Mesenchymal stem cell (in vitro differentiated cells and primary cell): ENCODE measurements around the gene FNDC3B.
A peak's percentile ranks its signal among the peaks of the same experiment; 100 is the strongest.

Experiments used
- DNase-seq: peaks from one replicate; pipeline ENCODE4 v3.0.0-alpha.2; 2013
- H2AFZ ChIP-seq: one replicate; pipeline ENCODE4 v1.6.1; 2013; ENCODE audit warnings: low read depth, mild to moderate bottlenecking, control low read depth, inconsistent platforms, low read length, moderate library complexity
- H2AK5ac ChIP-seq: 2 replicates; pipeline ENCODE4 v1.6.1; 2013; ENCODE audit warnings: low read length, moderate library complexity, mild to moderate bottlenecking, inconsistent platforms; ENCODE audit not compliant: severe bottlenecking
- H2BK120ac ChIP-seq: one replicate; pipeline ENCODE4 v1.6.1; 2013; ENCODE audit warnings: low read depth, mild to moderate bottlenecking, inconsistent platforms, low read length, moderate library complexity
- H2BK12ac ChIP-seq, 2 experiments: one replicate each; pipeline ENCODE4 v1.6.1; 2013; ENCODE audit warnings: inconsistent platforms in 2 of 2, low read length in 2 of 2, mild to moderate bottlenecking in 2 of 2, moderate library complexity in 2 of 2, control low read depth in 1 of 2
- H2BK15ac ChIP-seq: one replicate; pipeline ENCODE4 v1.6.1; 2013; ENCODE audit warnings: mild to moderate bottlenecking, low read depth, inconsistent platforms; ENCODE audit not compliant: poor library complexity, severe bottlenecking
- H2BK5ac ChIP-seq: 2 replicates; pipeline ENCODE4 v1.6.1; 2013; ENCODE audit warnings: low read depth, mild to moderate bottlenecking, low read length, control low read depth, inconsistent platforms; ENCODE audit not compliant: poor library complexity, severe bottlenecking
- H3K14ac ChIP-seq, 2 experiments: one replicate each; pipeline ENCODE4 v1.6.1; 2013; ENCODE audit warnings: inconsistent platforms in 2 of 2, low read length in 2 of 2, control low read depth in 1 of 2, mild to moderate bottlenecking in 1 of 2, moderate library complexity in 1 of 2
- H3K18ac ChIP-seq, 2 experiments: one replicate each; pipeline ENCODE4 v1.6.1; 2013; ENCODE audit warnings: inconsistent platforms in 2 of 2, low read length in 2 of 2, control low read depth in 1 of 2, low read depth in 1 of 2, mild to moderate bottlenecking in 1 of 2
- H3K23ac ChIP-seq, 2 experiments: one replicate each; pipeline ENCODE4 v1.6.1; 2013; ENCODE audit warnings: inconsistent platforms in 2 of 2, low read length in 2 of 2, mild to moderate bottlenecking in 2 of 2, moderate library complexity in 2 of 2, control low read depth in 1 of 2
- H3K27ac ChIP-seq: 2 replicates; pipeline ENCODE4 v1.5.1; 2013; ENCODE audit warnings: mild to moderate bottlenecking, moderate library complexity, low read length, control low read depth, inconsistent platforms; ENCODE audit not compliant: poor library complexity, severe bottlenecking
- H3K27me3 ChIP-seq, 2 experiments: 2 replicates each; pipeline versions ENCODE4 v1.6.1 to v1.7.0; 2013; ENCODE audit warnings: low read length in 2 of 2, mild to moderate bottlenecking in 2 of 2, moderate library complexity in 2 of 2, control low read depth in 1 of 2, inconsistent platforms in 1 of 2; ENCODE audit not compliant: control insufficient read depth in 1 of 2, insufficient read depth in 1 of 2
- H3K36me3 ChIP-seq, 2 experiments: 2 replicates each; pipeline versions ENCODE4 v1.6.1 to v1.7.0; 2013; ENCODE audit warnings: low read length in 2 of 2, control low read depth in 1 of 2, inconsistent platforms in 1 of 2, low read depth in 1 of 2, mild to moderate bottlenecking in 1 of 2; ENCODE audit not compliant: insufficient read depth in 2 of 2, control insufficient read depth in 1 of 2
- H3K4ac ChIP-seq, 2 experiments: one replicate each; pipeline ENCODE4 v1.6.1; 2013; ENCODE audit warnings: inconsistent platforms in 2 of 2, low read length in 2 of 2, mild to moderate bottlenecking in 2 of 2, moderate library complexity in 2 of 2, control low read depth in 1 of 2, low read depth in 1 of 2
- H3K4me1 ChIP-seq: 2 replicates; pipeline ENCODE4 v1.6.1; 2013; ENCODE audit warnings: low read depth, low read length, control low read depth; ENCODE audit not compliant: control insufficient read depth, insufficient read depth
- H3K4me2 ChIP-seq: 2 replicates; pipeline ENCODE4 v1.6.1; 2013; ENCODE audit warnings: low read length, mild to moderate bottlenecking, inconsistent platforms; ENCODE audit not compliant: poor library complexity, severe bottlenecking
- H3K4me3 ChIP-seq, 2 experiments: 2 replicates each; pipeline versions ENCODE4 v1.5.1 to v1.7.0; 2013; ENCODE audit warnings: low read length in 2 of 2, mild to moderate bottlenecking in 2 of 2, control low read depth in 1 of 2, low read depth in 1 of 2; ENCODE audit not compliant: insufficient read depth in 1 of 2
- H3K79me1 ChIP-seq: replicated peaks from 2 replicates; pipeline ENCODE4 v1.6.1; 2013; ENCODE audit warnings: mild to moderate bottlenecking, control low read depth, low read length, inconsistent platforms; ENCODE audit not compliant: poor library complexity, severe bottlenecking
- H3K9ac ChIP-seq: 2 replicates; pipeline ENCODE4 v1.7.0; 2013; ENCODE audit warnings: mild to moderate bottlenecking, low read length, moderate library complexity
- H3K9me3 ChIP-seq: 2 replicates; pipeline ENCODE4 v1.7.0; 2013; ENCODE audit warnings: mild to moderate bottlenecking, low read length; ENCODE audit not compliant: control insufficient read depth
- H4K8ac ChIP-seq: one replicate; pipeline ENCODE4 v1.6.1; 2013; ENCODE audit warnings: inconsistent platforms, mild to moderate bottlenecking, low read length, moderate library complexity
- H4K91ac ChIP-seq: one replicate; pipeline ENCODE4 v1.6.1; 2013; ENCODE audit warnings: mild to moderate bottlenecking, low read length, inconsistent platforms
- WGBS: methylation state at CpG from one replicate; pipeline ENCODE4 v1.1.7; 2013; ENCODE audit warnings: mixed read lengths; 5-methylcytosine and 5-hydroxymethylcytosine counted together

Gene FNDC3B

DNA sequence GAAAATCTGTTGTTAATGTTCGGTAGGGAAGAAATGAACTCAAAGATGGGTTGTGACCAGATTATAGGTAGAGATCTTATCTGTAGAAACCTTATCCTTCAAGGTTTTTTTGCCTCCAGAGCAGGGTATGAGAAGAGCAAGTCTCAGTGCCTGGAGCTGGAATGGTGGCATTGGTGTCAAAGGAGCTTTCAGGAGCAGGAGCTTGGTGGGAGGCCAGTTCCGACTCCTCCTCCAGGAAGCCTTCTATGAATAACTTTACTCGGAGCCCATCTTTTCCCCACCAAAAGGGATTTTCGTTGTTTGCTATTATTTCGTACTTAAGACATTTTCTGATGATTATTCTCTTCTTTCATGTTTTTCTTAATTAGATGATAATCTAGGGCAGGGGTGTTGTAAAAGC lies 317.0 kb downstream of the FNDC3B start:
- H3K27me3 ChIP-seq, result no peaks in the 10 kb centered on the region
- no peak overlapping the region for H3K4me2 ChIP-seq
- no peak overlapping the region for H2BK120ac ChIP-seq
- no peak overlapping the region for H2BK15ac ChIP-seq
- peaks cover 19 to 77% of the 10 kb centered on the region in 2 experiments for H3K36me3 ChIP-seq
- H4K91ac ChIP-seq, result no peak overlapping the region
- peaks cover 2% of the 10 kb centered on the region for H3K4me1 ChIP-seq
- H2BK12ac ChIP-seq, result no peak overlapping the region
- H3K79me1 ChIP-seq, result peaks cover 17% of the 10 kb centered on the region
- no peak overlapping the region for H3K23ac ChIP-seq
- no peak for DNase-seq
- no peak overlapping the region for H4K8ac ChIP-seq
- H2BK5ac ChIP-seq, result no peak overlapping the region
- H3K4me3 ChIP-seq, result no peak overlapping the region
- no peak overlapping the region for H3K18ac ChIP-seq
- no peak overlapping the region for H3K9ac ChIP-seq
- H3K9me3 ChIP-seq, result no peaks in the 10 kb centered on the region
- no peak overlapping the region for H3K27ac ChIP-seq
- H3K4ac ChIP-seq, result no peak overlapping the region
- WGBS, result 100% methylated on average over 2 of the region's 5 CpGs
- no peak overlapping the region for H2AK5ac ChIP-seq
- H3K14ac ChIP-seq, result no peak overlapping the region
- H2AFZ ChIP-seq, result no peak overlapping the region

- H4K8ac ChIP-seq, result no peak overlapping the region
- no peak overlapping the region for H2BK120ac ChIP-seq
- H3K9ac ChIP-seq, result peak overlapping the region; percentile 52
- no peaks in the 10 kb centered on the region for H3K27me3 ChIP-seq
- no peak overlapping the region for H3K4ac ChIP-seq
- no peak overlapping the region for H4K91ac ChIP-seq
- peaks cover 18 to 77% of the 10 kb centered on the region in 2 experiments for H3K36me3 ChIP-seq
- no peak overlapping the region for H2BK12ac ChIP-seq
- no peak for DNase-seq
- no peak overlapping the region for H2BK5ac ChIP-seq
- H3K9me3 ChIP-seq, result no peaks in the 10 kb centered on the region
- H3K27ac ChIP-seq, result no peak overlapping the region
- no peak overlapping the region for H3K18ac ChIP-seq
- H2AK5ac ChIP-seq, result no peak overlapping the region
- peaks cover 2% of the 10 kb centered on the region for H3K4me1 ChIP-seq
- H3K79me1 ChIP-seq, result peaks cover 21% of the 10 kb centered on the region
- H3K23ac ChIP-seq, result no peak overlapping the region
- no peak overlapping the region for H2AFZ ChIP-seq
- 95% methylated on average over 6 of the region's 6 CpGs for WGBS
- no peak overlapping the region for H3K4me3 ChIP-seq
- no peak overlapping the region for H3K14ac ChIP-seq
- no peak overlapping the region for H3K4me2 ChIP-seq
- H2BK15ac ChIP-seq, result no peak overlapping the region
Observed at GRCh38 chr3:172357850-172358754, 318.7 kb downstream of the FNDC3B start.

GRCh38 chr3:172359231-172359630 lies 319.9 kb downstream of the FNDC3B start:
- no peak overlapping the region for H2AFZ ChIP-seq
- no peak overlapping the region for H2BK120ac ChIP-seq
- H3K4me2 ChIP-seq, result no peak overlapping the region
- H2AK5ac ChIP-seq, result no peak overlapping the region
- no peak overlapping the region for H3K23ac ChIP-seq
- H2BK15ac ChIP-seq, result no peak overlapping the region
- H3K4ac ChIP-seq, result no peak overlapping the region
- no peak for DNase-seq
- peaks cover 18 to 78% of the 10 kb centered on the region in 2 experiments for H3K36me3 ChIP-seq
- peaks cover 20% of the 10 kb centered on the region for H3K79me1 ChIP-seq
- H3K9me3 ChIP-seq, result no peaks in the 10 kb centered on the region
- WGBS, result no CpG with 5 or more reads among the region's 1 CpG
- no peak overlapping the region for H3K9ac ChIP-seq
- H4K8ac ChIP-seq, result no peak overlapping the region
- no peak overlapping the region for H2BK12ac ChIP-seq
- no peak overlapping the region for H3K27ac ChIP-seq
- H3K14ac ChIP-seq, result no peak overlapping the region
- no peak overlapping the region for H3K18ac ChIP-seq
- H3K27me3 ChIP-seq, result no peaks in the 10 kb centered on the region
- H2BK5ac ChIP-seq, result no peak overlapping the region
- no peak overlapping the region for H4K91ac ChIP-seq
- H3K4me1 ChIP-seq, result peaks cover 2% of the 10 kb centered on the region
- no peak overlapping the region for H3K4me3 ChIP-seq

GRCh38 chr3:172359996-172360395 lies 320.6 kb downstream of the FNDC3B start:
- Histone ChIP-seq H3K23ac (no peak overlapping the region), H3K14ac (no peak overlapping the region), H3K4me3 (no peak overlapping the region), H3K9me3 (no peaks in the 10 kb centered on the region), H3K27me3 (no peaks in the 10 kb centered on the region), H3K18ac (no peak overlapping the region), H3K4me1 (peaks cover 2% of the 10 kb centered on the region), H2BK120ac (no peak overlapping the region), H3K9ac (no peak overlapping the region), H4K8ac (no peak overlapping the region), H2AFZ (no peak overlapping the region), H3K79me1 (peaks cover 23% of the 10 kb centered on the region), H2BK12ac (no peak overlapping the region), H3K4me2 (no peak overlapping the region), H2AK5ac (no peak overlapping the region), H3K36me3 (peaks cover 21 to 79% of the 10 kb centered on the region in 2 experiments), H2BK15ac (no peak overlapping the region), H3K4ac (no peak overlapping the region), H2BK5ac (no peak overlapping the region), H3K27ac (no peak overlapping the region), H4K91ac (no peak overlapping the region)
- 100% methylated on average over 1 of the region's 2 CpGs for WGBS
- DNase-seq, result no peak
